HG02852 (cell line): Measurements from ENCODE around the gene DOC2B.
A peak's percentile ranks its signal among the peaks of the same experiment; 100 is the strongest.
"Not testable (repeated sequence)": the region's sequence is repeated elsewhere in the genome, so short reads cannot be mapped to it uniquely, and the experiment has no call there.

Experiments used
- ATAC-seq: cut with Tn5 transposase; IDR thresholded peaks from one replicate; pipeline ENCODE4 v1.9.1; 2021; ENCODE audit warnings: mild to moderate bottlenecking, moderate library complexity; ENCODE audit not compliant: unreplicated experiment

Gene DOC2B

DNA sequence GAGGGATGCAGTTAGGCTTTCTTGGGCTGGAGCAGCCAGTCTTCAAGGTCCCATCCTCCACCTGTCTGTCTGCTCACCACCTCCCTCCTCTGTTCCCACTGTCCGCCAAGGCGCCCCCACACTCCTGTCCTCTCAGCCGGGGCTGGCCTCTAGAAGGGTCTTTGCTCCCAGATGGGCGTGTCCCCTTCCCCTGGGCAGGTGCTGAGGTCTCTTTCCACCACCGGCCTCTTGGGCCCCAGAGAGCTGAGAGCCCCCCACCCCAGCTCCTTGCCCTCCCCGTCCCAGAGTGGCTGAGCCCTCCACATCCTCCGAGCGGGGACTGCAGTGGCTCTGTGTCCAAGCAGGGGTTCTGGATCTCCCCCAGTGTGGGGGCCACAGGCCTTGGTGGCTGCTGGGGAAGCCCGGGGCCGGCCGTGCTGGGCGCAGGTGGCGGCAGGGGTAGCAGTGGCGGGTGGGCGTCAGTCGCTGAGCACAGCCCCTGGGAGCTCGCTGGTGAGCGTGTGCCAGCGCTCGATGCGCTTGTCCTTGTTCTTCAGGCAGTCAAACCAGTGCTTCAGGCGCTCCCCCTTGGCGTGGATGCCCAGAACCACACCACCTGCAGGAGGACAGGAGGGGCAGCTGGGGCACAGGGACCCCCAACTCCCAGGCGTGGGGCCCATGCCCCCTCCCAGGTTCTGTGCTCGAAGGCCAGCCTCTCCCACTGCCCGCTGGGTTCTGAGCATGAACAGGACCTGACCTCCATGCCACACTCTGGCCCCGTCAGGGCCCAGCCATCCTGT lies 34.3 kb downstream of the DOC2B start:
- no peak for ATAC-seq

DNA sequence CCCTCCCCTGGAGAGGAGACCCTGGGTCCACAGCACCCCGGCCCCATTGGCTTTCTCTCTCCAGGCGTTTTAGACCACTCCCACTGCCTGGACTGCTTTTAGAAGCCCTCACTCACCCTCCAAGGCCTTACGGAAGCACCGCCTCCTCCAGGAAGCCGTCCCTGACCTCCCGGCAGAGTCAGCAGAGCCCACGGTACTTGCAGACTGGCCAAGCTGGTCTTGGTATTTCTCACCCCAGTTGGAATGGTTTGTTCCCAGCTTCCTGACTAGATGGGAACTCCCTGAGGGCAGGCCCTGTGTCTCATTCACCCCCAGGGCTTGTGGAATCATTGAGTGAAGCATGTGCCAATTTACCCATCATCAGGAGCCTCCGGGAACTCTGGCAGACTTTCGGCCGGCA lies 34.9 kb downstream of the DOC2B start:
- no peak for ATAC-seq

- ATAC-seq = no peak
Measured at GRCh38 chr17:145671-146541, 35.5 kb downstream of the DOC2B start.

DNA sequence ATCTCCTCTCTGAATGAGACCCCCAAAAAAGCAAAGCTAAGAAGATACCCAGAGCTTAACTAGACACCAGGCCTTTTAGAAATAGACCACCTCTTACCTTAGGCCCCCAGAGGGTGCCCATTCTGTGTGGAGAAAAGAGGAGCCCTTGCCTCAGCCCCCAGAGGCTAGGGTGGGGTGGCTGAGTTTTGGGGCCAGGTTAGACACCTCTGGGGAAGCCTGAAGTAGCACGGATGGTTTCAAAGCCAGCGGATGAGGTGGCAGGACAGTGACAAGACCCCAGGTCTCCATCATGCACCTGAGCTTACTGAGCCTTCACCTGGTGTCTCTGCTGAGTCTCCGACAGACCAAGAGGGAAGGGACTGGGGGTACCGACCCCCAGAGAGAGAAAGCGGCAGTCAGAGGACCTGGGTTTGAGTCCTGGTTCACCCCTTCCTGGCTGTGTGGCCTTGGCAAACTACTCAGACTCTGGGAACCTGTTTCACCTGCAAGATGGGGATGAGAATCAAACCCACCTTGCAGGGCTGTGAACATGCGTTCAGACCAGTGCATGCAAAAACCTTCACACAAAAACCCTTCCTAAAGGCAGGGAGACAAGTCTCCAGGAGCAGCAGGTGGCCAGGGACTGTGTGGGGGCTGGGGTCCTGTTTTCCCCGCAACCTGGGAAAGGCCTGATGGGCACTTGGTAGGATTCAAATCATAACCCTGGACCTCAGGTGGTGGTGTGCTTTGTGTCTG lies 36.3 kb downstream of the DOC2B start:
- ATAC-seq = no peak

GRCh38 chr17:143785-144281 lies 37.6 kb downstream of the DOC2B start:
- ATAC-seq = peak; percentile 67

GRCh38 chr17:142876-143784 lies 38.3 kb downstream of the DOC2B start:
- ATAC-seq = no peak

- no peak for ATAC-seq
Measured at GRCh38 chr17:142102-142661, 39.3 kb downstream of the DOC2B start.

- ATAC-seq = not testable (repeated sequence)
Measured at GRCh38 chr17:139401-140205, 41.8 kb downstream of the DOC2B start.

- not testable (repeated sequence) for ATAC-seq
Measured at GRCh38 chr17:137166-137807, 44.2 kb downstream of the DOC2B start, which contains the start of gene SCGB1C2. Gene SCGB1C2, plus strand, starts transcription at chr17:137569. Its CDS starts 22 bp downstream, at chr17:137591.

- peak; percentile 75 for ATAC-seq
Measured at GRCh38 chr17:136531-136930, 44.9 kb downstream of the DOC2B start.

- not testable (repeated sequence) for ATAC-seq
Measured at GRCh38 chr17:135895-136294, 45.6 kb downstream of the DOC2B start.

DNA sequence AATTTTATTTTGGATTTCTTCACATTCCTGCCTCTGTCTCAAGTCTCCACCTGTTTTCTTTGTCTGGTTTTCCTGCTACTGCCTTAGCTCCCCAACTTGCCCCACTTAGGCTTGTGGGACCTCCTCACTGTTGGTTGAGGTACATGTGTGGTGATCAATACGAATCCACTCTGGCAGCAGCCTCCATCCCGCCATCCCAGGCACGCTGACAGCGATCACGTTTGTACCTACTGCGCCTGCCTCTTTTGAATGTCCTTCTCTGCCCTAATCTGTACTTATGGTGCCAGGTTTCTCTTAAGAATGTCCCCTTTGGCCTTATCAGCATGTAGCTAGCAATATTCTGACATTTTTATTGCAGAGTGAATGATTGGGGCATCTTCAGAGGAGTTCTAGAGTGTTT lies 46.4 kb downstream of the DOC2B start:
- not testable (repeated sequence) for ATAC-seq

DNA sequence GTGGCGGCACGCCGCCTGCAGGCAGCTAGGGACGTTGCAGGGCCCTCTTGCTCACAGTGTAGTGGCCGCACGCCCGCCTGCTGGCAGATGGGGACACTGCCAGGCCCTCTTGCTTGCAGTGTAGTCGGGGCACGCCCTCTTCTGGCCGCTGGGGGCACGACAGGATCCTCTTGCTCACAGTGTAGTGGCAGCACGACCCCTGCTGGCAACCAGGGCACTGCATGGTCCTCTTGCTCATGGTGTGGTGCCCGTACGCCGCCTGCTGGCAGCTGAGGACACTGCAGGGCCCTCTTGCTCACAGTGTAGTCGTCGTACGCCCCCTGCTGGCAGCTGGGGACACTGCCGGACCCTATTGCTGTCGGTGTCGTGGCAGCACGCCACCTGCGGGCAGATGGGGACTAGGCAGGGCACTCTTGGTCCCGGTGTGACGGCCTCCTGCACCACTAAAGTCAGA lies 47.1 kb downstream of the DOC2B start:
- peak; percentile 70 for ATAC-seq

- ATAC-seq = not testable (repeated sequence)
Measured at GRCh38 chr17:133932-134331, 47.5 kb downstream of the DOC2B start.

DNA sequence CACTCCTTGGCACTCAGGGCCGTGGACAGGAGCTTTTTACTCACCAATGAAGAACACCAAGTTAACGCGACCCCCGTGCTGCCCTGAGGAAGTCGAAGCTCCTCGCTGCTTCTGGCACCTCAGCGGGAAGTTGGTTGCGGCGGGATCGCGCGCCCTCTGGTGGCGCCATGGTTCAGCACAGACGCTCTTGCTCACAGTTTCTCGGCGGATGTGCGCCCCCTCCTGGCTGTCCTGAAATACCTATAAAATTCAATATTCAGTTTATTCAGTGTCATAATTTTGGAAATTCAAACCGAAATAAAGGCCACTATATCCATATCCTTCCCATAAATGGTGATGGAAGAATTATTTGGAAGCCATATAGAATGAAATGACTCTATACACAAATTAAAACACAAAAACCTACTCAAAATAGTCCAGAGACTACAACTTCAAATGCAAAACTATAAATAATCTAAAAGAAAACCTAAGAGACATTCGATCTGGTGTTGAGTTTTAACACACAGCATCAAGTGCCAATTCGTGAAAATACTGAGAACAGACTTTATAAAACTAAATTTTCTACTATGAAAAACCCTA lies 63.0 kb downstream of the DOC2B start:
- ATAC-seq = not testable (repeated sequence)

DNA sequence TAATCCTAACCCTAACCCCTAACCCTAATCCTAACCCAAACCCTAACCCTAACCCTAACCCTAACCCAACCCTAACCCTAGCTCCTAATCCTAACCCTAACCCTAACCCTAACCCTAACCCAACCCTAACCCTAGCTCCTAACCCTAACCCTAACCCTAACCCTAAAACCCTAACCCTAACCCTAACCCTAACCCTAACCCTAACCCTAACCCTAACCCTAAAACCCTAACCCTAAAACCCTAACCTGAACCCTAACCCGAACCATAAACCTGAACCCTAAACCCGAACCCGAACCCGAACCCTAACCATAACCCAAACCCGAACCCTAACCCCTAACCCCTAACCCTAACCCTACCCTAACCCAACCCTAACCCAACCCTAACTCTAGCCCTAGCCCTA lies 68.3 kb downstream of the DOC2B start:
- ATAC-seq = not testable (repeated sequence)
